A549 (cell line): ENCODE measurements around the gene CARD11.

Experiments
- CEBPB ChIP-seq, 2 experiments: fragments of >200 bp in 1 of 2; sonication (Bioruptor Twin) in 1 of 2; formaldehyde crosslinking in 1 of 2; IDR thresholded peaks; 2 replicates each; pipeline ENCODE4 v1.6.1; 2012 to 2016
- ESRRA ChIP-seq: fragments of 150-350 bp; IDR thresholded peaks from 2 replicates; pipeline ENCODE4 v1.6.1; 2014; ENCODE audit warnings: mild to moderate bottlenecking, low read length, borderline replicate concordance
- FOSL2 ChIP-seq, 2 experiments: fragments of 450-650 bp in 1 of 2; fragments of >200 bp in 1 of 2; sonication (Bioruptor Twin) in 1 of 2; formaldehyde crosslinking; IDR thresholded peaks; 2 replicates each; pipeline versions ENCODE4 v1.5.0 to v1.6.1; 2016 to 2020; ENCODE audit warnings: mild to moderate bottlenecking in 1 of 2, moderate library complexity in 1 of 2
- GATA3 ChIP-seq: IDR thresholded peaks from 2 replicates; pipeline ENCODE4 v1.6.1; 2012; ENCODE audit warnings: borderline replicate concordance
- JUN ChIP-seq, 2 experiments: fragments of >200 bp; sonication (Bioruptor Twin); formaldehyde crosslinking; IDR thresholded peaks; 2 replicates in 1 of 2; 3 replicates in 1 of 2; pipeline ENCODE4 v1.6.1; 2016 to 2017
- MAFK ChIP-seq: fragments of 450-650 bp; IDR thresholded peaks from 2 replicates; pipeline ENCODE4 v1.6.1; 2014; ENCODE audit not compliant: partially characterized antibody
- MYC ChIP-seq: IDR thresholded peaks from 2 replicates; pipeline ENCODE4 v1.6.1; 2012; ENCODE audit warnings: mild to moderate bottlenecking, inconsistent platforms, low read length, improper control_type of control experiment, borderline replicate concordance
- POLR2A ChIP-seq: IDR thresholded peaks from 2 replicates; pipeline ENCODE4 v1.6.1; 2012; ENCODE audit warnings: mild to moderate bottlenecking, low read length
- RAD21 ChIP-seq, 2 experiments: fragments of >200 bp in 1 of 2; sonication (Bioruptor Twin) in 1 of 2; formaldehyde crosslinking in 1 of 2; IDR thresholded peaks in 1 of 2; conservative IDR thresholded peaks in 1 of 2; 2 replicates in 1 of 2; 3 replicates in 1 of 2; pipeline ENCODE4 v1.6.1; 2012 to 2018; ENCODE audit warnings: inconsistent platforms in 1 of 2
- RARB ChIP-seq: fragments of 250-450 bp; sonication (Bioruptor Pico); IDR thresholded peaks from 2 replicates; pipeline ENCODE4 v1.8.0; 2021; ENCODE audit warnings: mild to moderate bottlenecking, moderate library complexity
- RFX5 ChIP-seq: fragments of 450-650 bp; IDR thresholded peaks from 2 replicates; pipeline ENCODE4 v1.7.1; 2014; ENCODE audit warnings: antibody characterized with exemption, mild to moderate bottlenecking, moderate library complexity
- TF ChIP-seq, protein P1 (sequence below): IDR thresholded peaks from 2 replicates; pipeline ENCODE4 v1.6.1; 2012
- TF ChIP-seq, protein P2 (sequence below): fragments of >200 bp; sonication (Bioruptor Twin); formaldehyde crosslinking; IDR thresholded peaks from 3 replicates; pipeline ENCODE4 v1.5.1; 2016
- TF ChIP-seq, protein P3 (sequence below): fragments of 450-650 bp; IDR thresholded peaks from 2 replicates; pipeline ENCODE4 v1.6.1; 2014; ENCODE audit warnings: antibody characterized with exemption

DNA sequence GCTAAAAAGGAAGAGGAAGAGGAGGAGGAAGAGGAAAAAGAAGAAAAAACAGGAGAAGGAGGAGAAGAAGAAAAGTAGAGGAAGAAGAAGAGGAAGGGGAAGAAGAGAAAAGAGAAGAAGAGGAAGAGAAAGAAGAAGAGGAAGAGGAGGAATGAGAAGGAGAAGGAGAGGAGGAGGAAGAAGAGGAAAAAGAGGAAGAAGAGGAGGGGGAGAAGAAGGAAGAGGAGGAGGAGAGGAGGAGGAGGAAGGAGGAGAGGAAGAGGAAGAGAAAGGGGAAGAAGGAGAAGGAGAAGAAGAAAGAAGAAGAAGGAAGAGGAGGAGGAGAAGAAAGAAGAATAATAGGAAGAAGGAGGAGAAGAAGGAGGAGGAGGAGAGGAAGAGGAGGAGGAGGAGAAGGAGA, 103.2 kb downstream of the CARD11 start:
- TF ChIP-seq MYC, result no peak
- no peak for TF ChIP-seq RARB
- no peak for TF ChIP-seq MAFK
- TF ChIP-seq POLR2A, result no peak
- TF ChIP-seq GATA3, result no peak
- no peak for TF ChIP-seq JUN (IDR thresholded peaks at IDR 0.05)
- no peak for TF ChIP-seq ESRRA
- TF ChIP-seq, protein P1, sequence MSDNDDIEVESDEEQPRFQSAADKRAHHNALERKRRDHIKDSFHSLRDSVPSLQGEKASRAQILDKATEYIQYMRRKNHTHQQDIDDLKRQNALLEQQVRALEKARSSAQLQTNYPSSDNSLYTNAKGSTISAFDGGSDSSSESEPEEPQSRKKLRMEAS, result no peak
- TF ChIP-seq, protein P2, sequence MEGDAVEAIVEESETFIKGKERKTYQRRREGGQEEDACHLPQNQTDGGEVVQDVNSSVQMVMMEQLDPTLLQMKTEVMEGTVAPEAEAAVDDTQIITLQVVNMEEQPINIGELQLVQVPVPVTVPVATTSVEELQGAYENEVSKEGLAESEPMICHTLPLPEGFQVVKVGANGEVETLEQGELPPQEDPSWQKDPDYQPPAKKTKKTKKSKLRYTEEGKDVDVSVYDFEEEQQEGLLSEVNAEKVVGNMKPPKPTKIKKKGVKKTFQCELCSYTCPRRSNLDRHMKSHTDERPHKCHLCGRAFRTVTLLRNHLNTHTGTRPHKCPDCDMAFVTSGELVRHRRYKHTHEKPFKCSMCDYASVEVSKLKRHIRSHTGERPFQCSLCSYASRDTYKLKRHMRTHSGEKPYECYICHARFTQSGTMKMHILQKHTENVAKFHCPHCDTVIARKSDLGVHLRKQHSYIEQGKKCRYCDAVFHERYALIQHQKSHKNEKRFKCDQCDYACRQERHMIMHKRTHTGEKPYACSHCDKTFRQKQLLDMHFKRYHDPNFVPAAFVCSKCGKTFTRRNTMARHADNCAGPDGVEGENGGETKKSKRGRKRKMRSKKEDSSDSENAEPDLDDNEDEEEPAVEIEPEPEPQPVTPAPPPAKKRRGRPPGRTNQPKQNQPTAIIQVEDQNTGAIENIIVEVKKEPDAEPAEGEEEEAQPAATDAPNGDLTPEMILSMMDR, result no peak
- TF ChIP-seq, protein P3, sequence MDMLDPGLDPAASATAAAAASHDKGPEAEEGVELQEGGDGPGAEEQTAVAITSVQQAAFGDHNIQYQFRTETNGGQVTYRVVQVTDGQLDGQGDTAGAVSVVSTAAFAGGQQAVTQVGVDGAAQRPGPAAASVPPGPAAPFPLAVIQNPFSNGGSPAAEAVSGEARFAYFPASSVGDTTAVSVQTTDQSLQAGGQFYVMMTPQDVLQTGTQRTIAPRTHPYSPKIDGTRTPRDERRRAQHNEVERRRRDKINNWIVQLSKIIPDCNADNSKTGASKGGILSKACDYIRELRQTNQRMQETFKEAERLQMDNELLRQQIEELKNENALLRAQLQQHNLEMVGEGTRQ, result no peak
- TF ChIP-seq RFX5, result no peak
- no peak for TF ChIP-seq CEBPB (IDR thresholded peaks at IDR 0.05)
- TF ChIP-seq FOSL2 (IDR thresholded peaks at IDR 0.05), result no peak
- no peak for TF ChIP-seq FOSL2 (CRISPR knock-in tag; IDR thresholded peaks at IDR 0.05)
- no peak for TF ChIP-seq RAD21 (conservative IDR thresholded peaks at IDR 0.05 in 1 of 2, IDR thresholded peaks at IDR 0.05 in 1 of 2)
